UCSD-AML1 (cell line): Measurements from ENCODE around the gene UNC5A.

Experiments
- DNase-seq: peaks from one replicate; lab custom pipeline; 2025; ENCODE audit not compliant: unreplicated experiment; lab: John Stamatoyannopoulos, UW

UNC5A gene

DNA sequence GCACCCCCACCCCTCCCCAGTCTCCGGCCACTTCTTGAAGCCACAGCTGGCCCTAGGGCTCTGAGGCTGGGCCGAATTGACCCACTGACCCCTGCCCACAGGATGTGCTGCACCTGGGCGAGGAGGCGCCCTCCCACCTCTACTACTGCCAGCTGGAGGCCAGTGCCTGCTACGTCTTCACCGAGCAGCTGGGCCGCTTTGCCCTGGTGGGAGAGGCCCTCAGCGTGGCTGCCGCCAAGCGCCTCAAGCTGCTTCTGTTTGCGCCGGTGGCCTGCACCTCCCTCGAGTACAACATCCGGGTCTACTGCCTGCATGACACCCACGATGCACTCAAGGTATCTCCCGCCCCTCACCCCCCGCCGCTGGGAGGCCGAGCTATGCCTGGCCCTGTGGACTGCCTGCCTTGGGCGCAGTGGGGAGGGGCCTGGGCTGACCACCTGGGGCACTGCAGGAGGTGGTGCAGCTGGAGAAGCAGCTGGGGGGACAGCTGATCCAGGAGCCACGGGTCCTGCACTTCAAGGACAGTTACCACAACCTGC is 67.5 kb downstream of the UNC5A start:
- no peak for DNase-seq

DNA sequence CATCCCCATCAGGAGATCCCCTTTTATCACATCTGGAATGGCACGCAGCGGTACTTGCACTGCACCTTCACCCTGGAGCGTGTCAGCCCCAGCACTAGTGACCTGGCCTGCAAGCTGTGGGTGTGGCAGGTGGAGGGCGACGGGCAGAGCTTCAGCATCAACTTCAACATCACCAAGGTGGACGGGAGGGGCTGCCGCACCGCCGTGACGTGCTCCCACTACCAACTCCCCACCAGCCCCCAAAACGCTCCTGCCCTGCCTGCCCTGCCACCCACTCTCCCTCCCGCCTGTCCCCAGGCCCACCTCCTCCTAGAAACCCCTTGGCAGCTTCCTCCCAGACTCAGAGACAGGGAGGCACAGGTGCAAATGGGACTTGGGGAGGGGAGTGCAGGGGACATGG is 68.1 kb downstream of the UNC5A start:
- no peak for DNase-seq

DNA sequence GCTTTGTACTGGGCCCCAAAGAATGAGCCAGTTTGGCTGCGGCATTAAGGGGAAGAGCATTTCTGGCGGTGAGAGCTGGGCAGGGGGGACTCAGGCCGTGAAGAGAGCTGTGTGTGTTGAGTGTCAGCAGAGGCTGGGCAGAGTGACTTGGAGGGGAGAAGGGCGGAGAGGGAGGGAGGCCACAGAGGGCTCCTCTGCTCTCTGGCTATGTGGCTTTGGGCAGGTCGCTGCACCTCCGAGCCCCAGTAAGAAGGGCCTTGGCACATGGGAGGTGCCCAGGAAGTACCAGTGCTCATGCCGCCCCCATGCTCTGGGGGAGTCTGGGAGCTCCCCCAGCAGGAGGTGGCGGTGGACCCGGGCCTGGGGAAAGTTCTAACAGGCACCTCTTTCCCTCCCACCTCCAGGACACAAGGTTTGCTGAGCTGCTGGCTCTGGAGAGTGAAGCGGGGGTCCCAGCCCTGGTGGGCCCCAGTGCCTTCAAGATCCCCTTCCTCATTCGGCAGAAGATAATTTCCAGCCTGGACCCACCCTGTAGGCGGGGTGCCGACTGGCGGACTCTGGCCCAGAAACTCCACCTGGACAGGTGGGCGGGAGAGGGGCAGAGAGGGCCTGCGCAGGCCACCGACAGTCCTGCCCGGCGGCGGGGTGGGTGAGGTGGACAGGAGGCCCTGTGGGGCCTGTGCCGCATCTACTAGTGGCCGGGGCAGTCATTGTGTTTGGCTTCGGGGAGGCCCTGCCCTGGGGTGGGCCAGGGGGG is 68.7 kb downstream of the UNC5A start:
- no peak for DNase-seq

DNA sequence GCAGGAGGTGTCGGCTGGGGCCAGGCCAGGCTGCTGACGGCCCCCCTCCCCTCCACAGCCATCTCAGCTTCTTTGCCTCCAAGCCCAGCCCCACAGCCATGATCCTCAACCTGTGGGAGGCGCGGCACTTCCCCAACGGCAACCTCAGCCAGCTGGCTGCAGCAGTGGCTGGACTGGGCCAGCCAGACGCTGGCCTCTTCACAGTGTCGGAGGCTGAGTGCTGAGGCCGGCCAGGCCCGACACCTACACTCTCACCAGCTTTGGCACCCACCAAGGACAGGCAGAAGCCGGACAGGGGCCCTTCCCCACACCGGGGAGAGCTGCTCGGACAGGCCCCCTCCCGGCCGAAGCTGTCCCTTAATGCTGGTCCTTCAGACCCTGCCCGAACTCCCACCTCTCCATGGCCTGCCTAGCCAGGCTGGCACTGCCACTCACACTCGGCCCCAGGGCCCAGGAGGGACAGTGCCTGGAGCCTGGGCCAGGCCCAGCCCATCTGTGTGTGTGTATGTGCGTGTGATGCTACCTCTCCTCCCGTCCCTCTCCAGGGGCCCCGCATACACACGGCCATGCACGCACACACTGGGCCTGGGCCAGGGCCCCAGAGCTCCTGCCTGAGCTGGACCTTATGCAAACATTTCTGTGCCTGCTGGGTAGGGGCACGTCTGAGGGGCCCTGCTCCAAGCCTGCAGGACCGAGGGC is 69.5 kb downstream of the UNC5A start:
- DNase-seq = no peak

DNA sequence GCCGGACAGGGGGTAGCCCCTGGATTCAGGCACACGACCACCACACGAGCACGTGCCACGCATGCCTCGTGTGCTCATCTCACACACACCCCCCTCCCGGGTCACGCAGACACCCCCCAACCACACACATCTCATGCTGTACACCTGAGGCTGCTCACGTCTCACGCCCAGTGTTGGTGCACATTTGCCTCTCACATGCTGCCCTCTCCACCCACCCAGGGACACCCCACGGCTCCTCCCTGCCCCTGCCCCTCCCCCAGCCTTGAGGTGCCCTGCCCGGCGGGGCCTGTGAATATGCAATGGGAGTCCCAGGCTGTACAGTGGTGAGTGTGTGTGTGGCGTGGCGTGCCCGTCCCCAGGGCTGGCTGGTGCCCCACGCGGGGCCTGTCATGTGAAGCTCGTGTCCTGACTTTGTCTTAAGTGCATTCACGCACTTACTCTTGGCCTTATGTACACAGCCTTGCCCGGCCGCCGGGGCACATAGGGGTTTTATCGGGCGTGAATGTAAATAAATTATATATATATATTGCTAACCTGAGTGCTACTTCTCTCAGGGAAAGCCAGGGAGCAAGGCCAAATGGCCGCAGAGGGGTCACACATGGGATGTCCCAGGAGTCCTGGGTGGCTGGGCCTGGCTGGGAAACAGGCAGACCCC is 70.1 kb downstream of the UNC5A start:
- DNase-seq = no peak

DNA sequence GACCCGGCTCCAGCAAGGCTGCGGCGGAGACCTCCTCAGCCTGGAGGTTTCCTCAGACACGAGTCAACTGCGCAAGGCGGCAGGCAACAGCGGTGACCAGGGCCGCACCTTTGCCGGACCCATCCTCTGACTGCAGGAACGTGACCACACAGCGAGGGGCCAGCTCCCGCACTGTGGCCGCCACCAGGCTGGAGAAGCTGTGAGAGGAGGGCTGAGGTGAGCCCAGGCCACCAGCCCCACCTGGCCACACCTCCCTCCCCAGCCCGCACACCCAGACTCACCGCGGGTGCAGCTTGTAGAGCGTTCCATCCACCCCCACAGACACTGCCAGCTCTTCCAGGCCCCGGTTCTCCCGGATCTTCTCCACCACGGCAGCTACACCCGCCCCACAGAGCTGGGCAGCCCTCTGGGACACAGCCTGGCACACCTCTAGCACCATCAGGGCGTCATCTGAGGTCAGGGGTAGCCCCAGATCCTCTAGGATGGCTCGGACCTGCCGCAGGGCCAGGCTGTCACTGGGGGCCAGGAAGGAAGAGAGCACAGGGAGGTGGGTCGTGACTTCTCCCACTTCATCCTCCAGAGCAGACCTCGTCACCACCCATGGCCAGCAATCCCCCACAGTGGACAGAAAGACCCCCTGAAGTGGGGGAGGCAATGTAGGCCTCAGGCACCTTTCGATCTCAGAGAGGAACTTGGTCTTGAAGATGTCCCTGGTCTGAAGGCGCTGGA is 70.8 kb downstream of the UNC5A start:
- DNase-seq = no peak

DNA sequence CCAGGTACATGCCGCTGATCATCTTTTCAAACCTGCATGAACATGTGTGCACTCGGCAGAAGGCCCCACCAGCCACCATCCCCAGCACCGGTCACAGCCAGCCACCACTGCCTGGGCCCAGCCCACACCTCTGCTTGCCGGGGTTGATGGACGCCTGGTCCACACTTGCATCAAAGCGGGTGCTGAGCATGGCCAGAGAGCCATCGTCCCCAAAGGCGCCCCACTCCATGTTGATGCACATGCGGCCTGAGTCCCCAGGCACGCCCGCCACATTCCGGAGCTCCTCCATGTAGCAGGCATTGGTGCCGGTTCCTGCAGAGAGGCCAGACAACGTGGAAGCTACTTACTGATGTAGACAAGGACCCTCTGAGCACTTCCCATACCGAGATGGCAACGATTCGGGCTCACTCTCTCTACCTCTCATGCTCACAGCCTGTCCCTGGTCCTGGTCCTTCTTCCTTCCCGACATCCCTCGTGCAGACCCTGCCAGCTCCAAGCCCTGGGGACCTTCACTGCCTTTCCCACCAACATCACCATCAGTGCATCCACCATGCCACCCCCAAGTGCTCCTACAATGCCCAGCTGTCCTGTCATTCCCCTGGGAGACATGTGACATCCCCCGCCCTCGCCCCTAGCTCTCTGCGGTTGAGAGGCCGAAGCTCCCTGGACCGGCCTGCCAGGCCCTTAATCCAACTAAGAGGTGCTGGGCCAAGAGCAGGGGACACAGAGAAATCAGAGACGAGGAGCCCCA is 71.6 kb downstream of the UNC5A start:
- no peak for DNase-seq

DNA sequence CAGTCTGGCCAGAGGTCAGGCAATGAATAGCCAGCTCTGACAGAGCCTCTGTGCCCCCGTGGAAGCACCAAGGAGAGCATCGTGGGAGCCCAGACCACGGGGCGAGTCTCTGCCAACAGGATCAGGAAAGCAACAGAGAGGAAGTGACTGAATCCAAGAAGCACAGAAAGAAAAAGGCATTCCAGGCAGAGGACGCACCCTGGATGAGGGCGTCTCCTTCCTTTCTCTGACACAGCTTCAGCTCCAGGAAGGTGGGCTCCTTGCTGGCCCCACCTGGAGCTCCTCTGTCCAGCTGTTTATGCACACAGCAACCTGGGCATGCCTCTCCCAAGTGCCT is 72.2 kb downstream of the UNC5A start:
- DNase-seq = no peak

DNA sequence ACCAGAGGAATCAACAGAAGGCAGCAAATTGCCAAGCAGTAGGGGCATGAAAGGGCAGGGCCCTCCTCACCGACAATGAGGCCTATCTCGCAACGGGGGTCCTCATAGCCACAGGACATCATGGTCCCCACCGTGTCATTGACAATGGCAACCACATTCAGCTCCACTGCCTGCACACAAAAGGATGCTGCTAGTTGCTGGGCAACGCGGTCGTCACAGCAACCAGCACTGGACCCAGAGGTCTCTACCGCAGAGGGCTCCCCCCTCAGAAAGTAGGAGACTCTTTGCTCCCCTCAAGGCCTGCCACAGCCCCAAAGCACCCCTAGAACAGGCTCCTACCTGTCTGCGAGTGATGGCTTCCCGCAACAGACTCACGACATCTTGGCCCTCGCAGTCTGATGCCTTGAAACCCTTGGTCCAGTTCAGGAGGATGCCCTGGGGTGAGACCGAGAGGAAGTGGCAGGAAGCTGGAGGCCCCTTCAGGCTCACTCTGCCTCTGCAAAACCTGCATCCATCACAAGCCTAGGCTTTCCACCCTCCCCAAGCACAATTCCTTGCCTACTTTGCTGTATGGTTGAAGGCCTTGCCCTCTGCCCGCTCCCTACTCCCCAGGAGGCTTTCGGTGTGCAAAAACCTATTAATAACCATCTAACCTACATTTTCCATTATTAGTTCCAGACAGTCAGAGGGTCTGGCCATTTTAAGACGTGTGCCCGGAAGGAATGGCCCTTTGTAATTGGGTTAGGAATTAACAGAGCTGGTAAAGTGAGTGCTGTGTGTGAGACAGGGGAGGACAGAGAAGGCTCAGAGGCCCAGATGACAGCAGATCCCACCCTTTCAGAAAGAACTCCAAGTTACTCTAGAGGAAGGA is 73.6 kb downstream of the UNC5A start:
- DNase-seq = no peak

DNA sequence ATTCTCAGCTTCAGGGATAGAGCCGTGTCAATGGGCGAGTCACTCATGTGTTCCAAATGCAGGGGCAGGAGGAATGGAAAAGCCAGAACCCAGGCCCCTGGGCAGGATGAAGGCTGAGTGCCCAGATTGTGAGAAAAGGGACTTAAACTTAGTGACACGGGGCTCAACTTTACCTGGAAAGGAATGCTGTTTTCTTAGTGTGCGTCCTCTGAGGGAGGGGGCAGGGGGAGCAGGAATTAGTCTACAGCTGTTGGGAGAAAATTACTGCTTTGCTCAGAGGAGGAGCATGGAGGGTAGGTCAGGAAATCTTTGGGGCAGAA is 74.2 kb downstream of the UNC5A start:
- no peak for DNase-seq

DNA sequence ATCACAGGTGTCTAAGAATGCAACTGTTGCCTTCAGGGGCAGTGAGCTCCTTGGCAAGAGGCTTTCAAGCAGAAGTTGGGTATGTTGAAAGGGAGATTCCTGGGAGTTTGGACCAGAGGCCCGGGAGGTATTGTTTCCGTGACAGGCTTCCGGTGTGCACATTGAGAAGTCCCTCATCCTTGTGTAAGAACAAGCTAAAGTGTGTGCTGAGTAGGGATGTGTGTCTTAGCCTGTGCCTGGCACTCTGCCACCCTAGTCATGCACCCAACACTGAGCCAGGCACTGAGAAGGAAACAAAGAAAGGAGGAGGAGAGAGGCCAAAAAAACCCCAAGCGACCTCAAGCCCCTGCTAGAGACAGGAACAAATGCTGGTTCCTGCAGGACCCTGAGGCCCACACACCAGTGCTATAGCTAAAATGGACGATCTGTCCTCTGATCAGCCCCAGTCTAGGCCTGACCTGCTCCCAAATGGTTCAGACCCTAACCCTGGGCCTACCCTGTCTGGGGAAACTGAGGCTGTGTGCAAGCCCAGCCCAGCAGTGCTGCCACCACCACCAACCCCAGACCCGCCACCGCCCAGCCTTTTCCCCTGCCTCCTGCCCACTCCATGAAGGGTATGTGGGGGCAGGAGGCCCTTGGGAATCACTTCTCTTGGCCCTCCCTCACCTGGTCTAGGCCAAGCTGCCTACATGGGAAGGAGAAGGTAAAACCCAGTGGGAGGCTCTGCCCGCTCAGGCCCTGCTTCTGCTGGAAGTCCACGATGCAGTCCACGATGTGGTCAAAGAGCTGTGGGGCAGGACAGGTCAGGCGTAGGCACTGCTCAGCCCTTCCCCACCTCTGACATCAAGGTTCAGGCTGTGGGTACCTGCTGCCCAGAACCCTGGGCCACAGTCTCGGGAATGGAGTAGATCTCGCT is 76.2 kb downstream of the UNC5A start:
- DNase-seq = peak; percentile 30

DNA sequence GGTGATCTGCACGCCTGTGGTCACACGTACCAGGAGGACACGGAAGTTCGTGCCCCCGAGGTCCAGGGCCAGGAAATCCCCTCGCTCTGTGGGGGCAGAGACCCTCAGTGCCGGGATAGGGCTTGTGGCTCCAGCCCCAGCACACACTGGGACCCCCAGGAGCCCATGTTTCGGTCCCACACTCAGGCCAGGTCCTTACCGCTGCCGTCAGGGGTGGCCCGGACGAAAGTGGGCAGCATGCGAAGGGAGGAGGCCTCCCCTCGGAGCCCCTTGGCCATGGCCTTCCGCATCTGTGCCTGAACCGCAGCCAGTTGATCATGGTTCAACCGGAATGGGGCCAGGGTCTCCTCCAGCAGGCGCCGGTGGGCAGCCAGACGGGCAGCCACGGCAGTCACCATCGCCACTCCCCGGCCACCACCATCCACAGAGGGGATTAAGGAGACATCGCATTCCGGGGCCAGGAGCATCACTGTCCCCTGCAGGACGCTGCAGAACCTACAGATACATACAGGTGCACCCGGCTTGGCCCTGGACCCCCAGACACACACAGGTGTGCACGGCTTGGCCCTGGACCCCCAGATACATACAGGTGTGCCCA is 77.0 kb downstream of the UNC5A start:
- no peak for DNase-seq

DNA sequence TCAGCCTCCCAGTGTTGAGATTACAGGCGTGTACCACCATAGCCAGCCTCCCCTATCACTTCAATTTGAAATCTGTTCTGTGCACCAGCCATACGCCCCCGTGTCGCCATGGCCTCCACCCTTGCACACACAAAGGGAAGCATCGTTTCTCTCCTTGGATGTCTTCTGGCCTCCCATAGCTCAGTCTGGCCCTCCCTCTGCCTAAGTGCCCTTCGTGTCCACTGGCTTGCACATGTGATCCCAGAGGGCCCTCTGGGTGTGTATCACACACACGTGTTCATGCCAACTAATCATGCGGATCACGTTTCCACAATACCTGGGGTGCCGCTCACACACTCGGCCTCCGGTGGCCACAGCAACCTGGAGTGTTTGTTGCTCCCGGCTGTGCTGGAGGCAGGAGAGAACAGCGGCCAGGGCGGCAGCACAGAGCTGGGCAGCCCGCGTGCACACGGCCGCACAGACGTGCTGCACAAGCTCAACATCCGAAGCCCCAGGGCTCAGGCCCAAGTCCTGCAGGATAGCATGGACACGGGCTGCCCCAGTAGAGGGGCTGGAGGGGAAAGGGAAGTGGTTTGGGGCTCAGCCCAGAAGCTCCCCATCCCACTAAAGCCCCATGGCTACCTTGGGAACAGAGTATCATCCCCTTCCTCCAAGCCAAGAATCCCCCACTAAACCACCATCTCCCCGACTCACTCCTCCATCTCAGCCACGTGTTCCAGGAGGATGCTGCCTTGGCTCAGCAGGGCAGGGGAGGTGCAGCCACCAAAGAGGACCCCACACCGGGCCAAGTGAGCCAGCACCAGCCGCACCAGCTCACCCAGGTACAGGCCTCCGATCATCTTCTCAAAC is 77.9 kb downstream of the UNC5A start:
- DNase-seq = no peak

DNA sequence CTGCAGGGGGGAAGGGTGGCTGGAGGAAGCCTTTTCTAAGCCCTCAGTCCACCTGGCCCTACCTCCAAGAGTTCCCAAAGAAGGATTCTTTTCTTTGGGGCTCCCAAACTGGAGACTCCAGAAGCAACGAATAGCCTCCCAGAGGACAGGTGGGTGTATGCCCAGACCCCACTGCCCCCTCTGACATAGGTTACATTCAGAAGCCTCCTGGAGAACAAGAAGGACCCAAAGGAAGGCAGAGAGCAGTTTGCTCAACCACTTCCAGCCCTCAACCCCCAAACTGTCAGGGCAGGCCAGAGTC is 78.5 kb downstream of the UNC5A start:
- no peak for DNase-seq

DNA sequence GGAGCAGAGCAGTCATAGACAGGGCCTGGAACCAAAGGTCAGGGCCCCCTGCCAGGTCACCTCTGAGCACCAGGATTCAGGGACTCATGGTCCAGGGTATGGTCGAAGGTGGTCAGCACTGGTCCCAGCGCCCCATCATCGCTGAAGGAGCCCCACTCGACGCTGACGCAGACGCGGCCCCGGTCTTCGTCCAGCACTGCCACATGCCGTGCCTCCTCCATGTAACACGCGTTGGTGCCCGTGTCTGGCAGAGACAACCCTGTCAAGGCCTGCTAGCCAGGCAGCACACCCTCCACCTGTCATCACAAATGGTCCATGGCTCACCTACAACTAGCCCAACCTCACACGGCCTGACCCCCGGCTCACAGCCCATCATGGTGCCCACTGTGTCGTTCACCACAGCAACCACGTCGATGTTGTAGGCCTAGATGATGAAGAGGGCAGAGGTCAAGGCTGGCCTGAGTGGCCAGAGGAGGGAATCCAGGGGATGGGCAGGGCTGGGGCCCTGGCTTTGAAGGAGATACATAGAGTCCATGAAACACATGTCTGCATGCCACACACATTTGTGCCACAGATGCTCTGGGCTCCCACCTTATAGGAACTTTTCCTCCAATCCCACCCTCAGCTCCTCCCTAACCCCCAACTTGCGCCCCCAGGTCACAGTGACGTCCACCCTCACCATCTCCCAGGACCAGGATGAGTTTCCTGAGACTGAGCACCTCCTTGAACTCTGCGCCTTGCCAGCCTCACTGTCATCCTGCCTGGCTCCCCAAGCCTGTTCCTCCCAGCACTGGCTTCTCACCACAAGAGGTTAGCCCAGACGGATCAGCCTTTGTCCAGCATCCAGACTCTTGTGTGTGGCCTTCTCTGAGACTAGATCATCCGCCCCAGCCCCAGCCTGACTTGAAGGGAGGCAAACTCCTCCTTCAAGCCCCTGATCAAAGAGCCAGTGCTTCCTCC is 79.2 kb downstream of the UNC5A start:
- no peak for DNase-seq

DNA sequence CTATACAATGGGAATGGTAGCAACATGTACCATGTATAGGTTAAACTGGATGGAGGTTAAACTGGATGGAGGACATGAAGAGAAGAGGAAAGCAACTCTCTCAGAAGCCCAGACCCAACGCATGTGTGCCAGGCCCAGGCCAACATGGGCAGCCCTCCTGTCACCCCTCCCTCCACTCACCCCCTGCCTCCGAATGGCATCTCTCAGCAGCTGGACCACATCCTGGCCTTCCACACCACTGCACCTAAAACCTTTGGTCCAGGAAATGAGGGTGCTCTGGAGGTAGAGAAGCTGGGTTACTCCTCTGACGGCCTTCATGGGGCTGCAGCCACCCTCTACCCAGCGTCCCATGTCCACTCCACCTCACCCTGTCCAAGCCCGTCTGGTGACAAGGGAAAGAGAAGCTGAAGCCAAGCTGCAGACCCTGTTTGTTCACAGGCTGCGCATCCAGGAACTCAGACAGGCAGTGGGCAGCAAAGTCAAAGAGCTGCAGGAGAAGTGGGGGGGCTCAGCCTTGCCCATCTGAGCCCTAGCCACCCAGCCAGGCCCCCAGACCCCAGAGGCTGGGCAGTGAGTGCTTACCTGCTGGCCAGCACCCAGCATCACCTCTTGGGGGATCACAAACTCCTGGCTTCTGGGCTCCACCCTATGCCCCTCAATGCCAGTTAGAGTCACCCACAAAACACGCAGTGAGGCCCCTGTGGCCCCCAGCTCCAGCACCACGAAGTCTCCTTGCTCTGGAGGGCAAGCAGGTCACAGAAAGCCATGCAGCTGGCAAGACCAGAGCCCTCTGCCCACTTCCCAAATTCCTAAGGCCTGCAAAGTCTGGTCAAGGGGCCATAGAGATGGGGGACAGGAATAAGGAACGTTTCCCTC is 80.3 kb downstream of the UNC5A start:
- DNase-seq = no peak
